Mucosa of gallbladder (tissue), 1 donor: ENCODE measurements around the gene GFY. TPM values are rescaled to one million over a fixed set of nuclear protein-coding genes. Genes with fewer than 3 reads are reported as not detected.

ENCODE experiments used
- DNase-seq: peaks from one replicate; pipeline ENCODE4 v3.0.0-alpha.2; 2020; ENCODE audit warnings: low spot score
- total RNA-seq: library from RNA; stranded (reverse); gene quantifications from one replicate; pipeline ENCODE4 v1.2.1, GENCODE V29; 2021
- donor health status: DM: no; HTN: no; CAD: no.

The GFY gene
- not detected for total RNA-seq

GRCh38 chr19:49425178-49425577 lies at the start of gene GFY:
Gene GFY, plus strand, starts transcription at chr19:49425388. Its CDS starts 1,043 bp downstream, at chr19:49426431.
- no peak for DNase-seq

GRCh38 chr19:49378512-49378911 lies 46.7 kb upstream of the GFY start:
- DNase-seq = no peak

- no peak for DNase-seq
These were observed 44.8 kb upstream of the GFY start for GRCh38 chr19:49380391-49380790.

GRCh38 chr19:49382639-49383038 lies 42.5 kb upstream of the GFY start:
- DNase-seq = no peak

- DNase-seq = no peak
These were observed 41.6 kb upstream of the GFY start for GRCh38 chr19:49383599-49383998.

GRCh38 chr19:49387936-49388372 lies 37.2 kb upstream of the GFY start, which contains the start of gene KASH5:
Gene KASH5, plus strand, starts transcription at chr19:49388249. Its CDS starts 2,635 bp downstream, at chr19:49390884.
- peak; percentile 90 for DNase-seq

- no peak for DNase-seq
These were observed 35.8 kb upstream of the GFY start for GRCh38 chr19:49389406-49389805.

- DNase-seq = no peak
These were observed 34.9 kb upstream of the GFY start for GRCh38 chr19:49390131-49390928.

GRCh38 chr19:49390929-49391359 lies 34.2 kb upstream of the GFY start:
- DNase-seq = no peak

- DNase-seq = peak; percentile 76
These were observed 33.4 kb upstream of the GFY start for GRCh38 chr19:49391581-49392399.

GRCh38 chr19:49393881-49394280 lies 31.3 kb upstream of the GFY start:
- no peak for DNase-seq

GRCh38 chr19:49395581-49396407 lies 29.4 kb upstream of the GFY start:
- DNase-seq = no peak

- DNase-seq = no peak
These were observed 28.3 kb upstream of the GFY start for GRCh38 chr19:49396738-49397505.

- no peak for DNase-seq
These were observed 27.1 kb upstream of the GFY start for GRCh38 chr19:49398001-49398615.

GRCh38 chr19:49398931-49399330 lies 26.3 kb upstream of the GFY start:
- no peak for DNase-seq

GRCh38 chr19:49400029-49400428 lies 25.2 kb upstream of the GFY start:
- no peak for DNase-seq

GRCh38 chr19:49403404-49404187 lies 21.6 kb upstream of the GFY start:
- DNase-seq = no peak

- DNase-seq = no peak
These were observed 18.1 kb upstream of the GFY start for GRCh38 chr19:49407079-49407478.

- DNase-seq = no peak
These were observed 17.6 kb upstream of the GFY start for GRCh38 chr19:49407482-49408015.
